Uterus (tissue), 4 donors: ENCODE data around the gene CYP26B1. TPM values are rescaled to one million over a fixed set of nuclear protein-coding genes. Genes with fewer than 3 reads are reported as not detected.

Experiments used
- DNase-seq, 2 donors: peaks; one replicate each; pipeline ENCODE4 v3.0.0-alpha.2; 2019 to 2020
- H3K27ac ChIP-seq, 2 donors: fragments of 200-600 bp; sonication (generic); 1 replicate in 1 of 2; 2 replicates in 1 of 2; pipeline ENCODE4 v1.5.1; 2016 to 2018
- H3K27me3 ChIP-seq, 2 donors: fragments of 200-600 bp; sonication (generic); one replicate each; pipeline ENCODE4 v1.5.1; 2018 to 2019; ENCODE audit warnings: control low read depth in 1 of 2
- H3K36me3 ChIP-seq, 2 donors: fragments of 200-600 bp; sonication (generic); one replicate each; pipeline ENCODE4 v1.5.1; 2019; ENCODE audit warnings: control low read depth in 1 of 2
- H3K4me1 ChIP-seq, 2 donors: fragments of 200-600 bp; sonication (generic); one replicate each; pipeline ENCODE4 v1.5.1; 2018 to 2019; ENCODE audit warnings: control low read depth in 1 of 2
- H3K4me3 ChIP-seq, 2 donors: fragments of 200-600 bp; sonication (generic); 1 replicate in 1 of 2; 2 replicates in 1 of 2; pipeline ENCODE4 v1.5.1; 2018 to 2019; ENCODE audit warnings: mild to moderate bottlenecking in 1 of 2
- H3K9me3 ChIP-seq, 2 donors: fragments of 200-600 bp; sonication (generic); one replicate each; pipeline ENCODE4 v1.5.1; 2019; ENCODE audit warnings: control low read depth in 1 of 2
- CTCF ChIP-seq, 4 experiments: fragments of 200-600 bp in 2 of 4; fragments of 450-650 bp in 2 of 4; sonication (generic) in 2 of 4; IDR thresholded peaks; one replicate each; pipeline ENCODE4 v1.5.1; 2016 to 2019; ENCODE audit warnings: antibody characterized with exemption in 4 of 4, mild to moderate bottlenecking in 2 of 4, moderate library complexity in 1 of 4
- POLR2A ChIP-seq, 2 donors: fragments of 450-650 bp; IDR thresholded peaks; one replicate each; pipeline ENCODE4 v1.6.1; 2016; ENCODE audit warnings: antibody characterized with exemption in 2 of 2, mild to moderate bottlenecking in 1 of 2, moderate library complexity in 1 of 2
- intact Hi-C: fragments of 100-400 bp; cut with DNase I; formaldehyde crosslinking; loops from one replicate; pipeline ENCODE4 v1.15.1; 2023; ENCODE audit warnings: low total_unique reads
- total RNA-seq, 4 donors: library from RNA; depleted of rRNA in 3 of 4; stranded (reverse); fragments of >200 nt in 3 of 4; gene quantifications; one replicate each; pipeline versions ENCODE4 v1.1.0 to v1.2.4, GENCODE V29; 2014 to 2023
- donor health status: DM: yes; HTN: yes; CAD: no.

The CYP26B1 gene
- total RNA-seq, 4 donors from 2014 or later = 0.59 to 6.5 (median 1.4) TPM; not detected in 1

GRCh38 chr2:72162574-72162973 is 14.9 kb upstream of the CYP26B1 start:
- DNase-seq = no peak
- intact Hi-C loops = no loop called here
- TF ChIP-seq CTCF (IDR thresholded peaks at IDR 0.05) = no peak
- TF ChIP-seq POLR2A (IDR thresholded peaks at IDR 0.05) = no peak
- H3K9me3 ChIP-seq = no peaks in the 10 kb centered on the region
- no peaks in the 10 kb centered on the region for H3K4me1 ChIP-seq
- H3K36me3 ChIP-seq = no peaks in the 10 kb centered on the region
- H3K4me3 ChIP-seq = no peak overlapping the region
- H3K27ac ChIP-seq = no peak overlapping the region
- H3K27me3 ChIP-seq = no peaks in the 10 kb centered on the region

GRCh38 chr2:72159211-72159993 is 11.7 kb upstream of the CYP26B1 start:
- Histone ChIP-seq H3K4me1 (no peaks in the 10 kb centered on the region), H3K27me3 (no peaks in the 10 kb centered on the region), H3K4me3 (no peak overlapping the region), H3K36me3 (no peaks in the 10 kb centered on the region), H3K9me3 (no peaks in the 10 kb centered on the region), H3K27ac (no peak overlapping the region)
- intact Hi-C loops = no loop called here
- TF ChIP-seq CTCF (IDR thresholded peaks at IDR 0.05) = no peak
- TF ChIP-seq POLR2A (IDR thresholded peaks at IDR 0.05) = no peak
- DNase-seq = no peak

- Histone ChIP-seq H3K36me3 (no peaks in the 10 kb centered on the region), H3K4me1 (no peaks in the 10 kb centered on the region), H3K27me3 (no peaks in the 10 kb centered on the region), H3K27ac (no peak overlapping the region), H3K4me3 (no peak overlapping the region), H3K9me3 (no peaks in the 10 kb centered on the region)
- intact Hi-C loops = no loop called here
- no peak for TF ChIP-seq POLR2A (IDR thresholded peaks at IDR 0.05)
- TF ChIP-seq CTCF (IDR thresholded peaks at IDR 0.05) = no peak
- DNase-seq = no peak
Observed at GRCh38 chr2:72157871-72158771, 10.5 kb upstream of the CYP26B1 start.

GRCh38 chr2:72156872-72157271 is 9.2 kb upstream of the CYP26B1 start:
- Histone ChIP-seq H3K4me1 (no peaks in the 10 kb centered on the region), H3K27me3 (no peaks in the 10 kb centered on the region), H3K36me3 (no peaks in the 10 kb centered on the region), H3K9me3 (no peaks in the 10 kb centered on the region), H3K4me3 (no peak overlapping the region), H3K27ac (no peak overlapping the region)
- TF ChIP-seq CTCF (IDR thresholded peaks at IDR 0.05) (no peak), POLR2A (IDR thresholded peaks at IDR 0.05) (no peak)
- DNase-seq = no peak
- intact Hi-C loops = no loop called here

- Histone ChIP-seq H3K36me3 (no peaks in the 10 kb centered on the region), H3K27ac (no peak overlapping the region), H3K4me1 (no peaks in the 10 kb centered on the region), H3K9me3 (no peaks in the 10 kb centered on the region), H3K4me3 (no peak overlapping the region), H3K27me3 (no peaks in the 10 kb centered on the region)
- no peak for DNase-seq
- intact Hi-C loops = no loop called here
- no peak for TF ChIP-seq CTCF (IDR thresholded peaks at IDR 0.05)
- TF ChIP-seq POLR2A (IDR thresholded peaks at IDR 0.05) = no peak
Observed at GRCh38 chr2:72155737-72156136, 8.1 kb upstream of the CYP26B1 start.
